ENCODE results near the gene TMEM131L.
A peak's percentile ranks its signal among the peaks of the same experiment; 100 is the strongest.
"Not testable (repeated sequence)": the region's sequence is repeated elsewhere in the genome, so short reads cannot be mapped to it uniquely, and the experiment has no call there.

TMEM131L gene

DNA sequence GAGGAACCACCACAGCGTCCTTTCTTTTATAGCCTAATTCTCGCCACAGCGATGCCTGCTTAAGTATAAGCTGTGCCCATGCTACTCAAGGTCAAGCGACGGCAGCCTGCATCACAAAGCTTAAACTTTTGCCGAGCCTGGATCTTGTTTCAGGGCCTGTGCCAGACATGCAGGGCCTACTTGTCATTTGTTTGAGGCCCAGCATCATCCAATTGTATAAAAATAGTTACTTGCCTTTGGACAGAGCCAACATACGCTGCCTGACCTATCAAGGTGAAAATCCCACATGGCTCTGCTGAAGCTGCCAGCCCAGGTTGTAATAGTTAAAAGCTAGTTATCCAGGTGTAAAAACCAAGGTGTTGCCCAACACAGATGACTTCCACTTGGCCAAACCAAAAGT, 107.1 kb downstream of the TMEM131L start:
- no peak for DNase-seq (ENCODE audit: low read depth in 3 of 3)

DNA sequence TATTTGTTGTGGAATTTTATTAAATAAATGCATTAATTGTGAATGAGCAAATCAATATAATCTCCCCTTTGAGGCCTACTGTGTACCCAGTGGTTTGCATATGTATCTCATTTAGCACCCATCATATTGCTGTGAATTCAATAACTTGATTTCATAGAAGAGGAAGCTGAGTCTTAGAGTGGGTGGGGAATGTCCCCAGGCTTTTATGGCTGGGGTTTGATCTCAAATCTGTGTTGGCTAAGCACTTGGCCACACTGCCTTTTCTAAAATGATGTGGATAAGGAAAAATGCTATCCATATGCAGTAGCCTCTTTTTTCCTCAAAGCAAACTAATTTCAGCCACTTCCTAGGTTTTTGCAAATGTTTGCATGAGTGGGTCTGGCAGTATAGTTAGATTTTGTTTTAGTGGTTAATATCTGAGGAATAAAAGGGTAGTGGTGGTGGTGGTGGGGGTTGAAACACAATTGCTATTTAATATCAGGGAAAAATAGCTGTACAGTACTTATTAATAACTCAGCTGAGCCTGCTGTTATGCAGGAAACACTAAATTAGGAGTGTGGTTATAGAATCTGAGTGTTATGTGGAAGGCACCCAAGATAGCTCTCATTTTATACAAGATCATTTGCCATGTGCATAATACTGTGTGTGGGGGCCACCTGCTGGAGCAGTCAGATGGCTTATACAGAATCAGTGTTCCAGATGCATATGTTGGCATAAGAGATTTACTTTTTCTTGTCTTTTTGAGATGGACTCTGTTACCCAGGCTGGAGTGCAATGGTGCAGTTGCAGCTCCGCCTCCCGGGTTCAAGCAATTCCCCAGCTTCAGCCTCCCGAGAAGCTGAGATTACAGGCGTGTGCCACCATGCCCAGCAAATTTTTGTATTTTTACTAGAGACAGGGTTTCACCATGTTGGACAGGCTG, 108.0 kb downstream of the TMEM131L start:
- DNase-seq (ENCODE audit: low read depth in 3 of 3): peak in 2 of 3 experiments; percentile 32 to 41

- DNase-seq (ENCODE audit: low read depth in 3 of 3): no peak
Measured at GRCh38 chr4:153576443-153576774, 110.2 kb downstream of the TMEM131L start.

- DNase-seq (ENCODE audit: low read depth in 3 of 3): no peak
Measured at GRCh38 chr4:153577053-153577452, 110.9 kb downstream of the TMEM131L start.

- no peak for DNase-seq (ENCODE audit: low read depth in 3 of 3)
Measured at GRCh38 chr4:153579410-153579809, 113.2 kb downstream of the TMEM131L start.

DNA sequence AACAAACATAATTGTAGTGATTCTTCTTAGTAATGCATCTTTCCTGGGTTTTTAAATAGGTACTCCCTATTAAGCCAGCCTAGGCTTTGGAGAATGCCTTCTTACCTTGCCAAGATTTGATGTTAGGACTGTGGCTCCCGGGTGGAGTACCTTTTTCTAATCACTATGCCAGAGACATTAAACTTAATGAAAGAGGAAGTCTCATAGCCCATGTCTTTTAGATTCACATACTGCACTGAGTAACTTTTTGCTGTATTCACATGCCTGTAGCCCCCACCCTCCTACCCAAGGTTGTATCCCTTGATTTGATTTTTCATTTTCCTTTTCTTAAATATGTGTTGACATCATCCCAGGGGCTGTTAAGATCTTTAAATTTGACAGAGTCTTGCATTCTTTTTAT, 113.7 kb downstream of the TMEM131L start:
- DNase-seq (ENCODE audit: low read depth in 3 of 3): no peak

- DNase-seq (ENCODE audit: low read depth in 3 of 3): no peak
Measured at GRCh38 chr4:153582954-153583702, 117.0 kb downstream of the TMEM131L start.

DNA sequence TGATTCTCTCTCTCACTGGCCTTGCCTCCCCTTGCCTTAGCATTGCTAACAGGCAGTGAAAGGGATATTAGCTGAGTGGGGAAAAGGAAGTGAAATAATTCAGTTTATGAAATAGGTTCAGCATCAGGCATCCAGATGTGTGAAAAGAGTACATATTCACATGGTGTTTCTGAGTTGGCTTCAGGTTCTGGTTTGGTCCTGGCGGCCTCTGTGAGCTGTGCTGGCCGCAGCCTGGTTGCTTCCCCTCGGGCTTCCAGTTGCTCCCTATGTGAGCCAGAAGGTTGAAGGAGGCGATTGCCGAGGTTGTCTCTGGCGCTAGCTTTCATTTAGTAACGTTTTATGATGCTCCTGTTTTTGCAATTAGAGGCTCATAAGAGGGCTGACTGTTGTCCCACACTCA, 118.9 kb downstream of the TMEM131L start:
- no peak for DNase-seq (ENCODE audit: low read depth in 3 of 3)

DNA sequence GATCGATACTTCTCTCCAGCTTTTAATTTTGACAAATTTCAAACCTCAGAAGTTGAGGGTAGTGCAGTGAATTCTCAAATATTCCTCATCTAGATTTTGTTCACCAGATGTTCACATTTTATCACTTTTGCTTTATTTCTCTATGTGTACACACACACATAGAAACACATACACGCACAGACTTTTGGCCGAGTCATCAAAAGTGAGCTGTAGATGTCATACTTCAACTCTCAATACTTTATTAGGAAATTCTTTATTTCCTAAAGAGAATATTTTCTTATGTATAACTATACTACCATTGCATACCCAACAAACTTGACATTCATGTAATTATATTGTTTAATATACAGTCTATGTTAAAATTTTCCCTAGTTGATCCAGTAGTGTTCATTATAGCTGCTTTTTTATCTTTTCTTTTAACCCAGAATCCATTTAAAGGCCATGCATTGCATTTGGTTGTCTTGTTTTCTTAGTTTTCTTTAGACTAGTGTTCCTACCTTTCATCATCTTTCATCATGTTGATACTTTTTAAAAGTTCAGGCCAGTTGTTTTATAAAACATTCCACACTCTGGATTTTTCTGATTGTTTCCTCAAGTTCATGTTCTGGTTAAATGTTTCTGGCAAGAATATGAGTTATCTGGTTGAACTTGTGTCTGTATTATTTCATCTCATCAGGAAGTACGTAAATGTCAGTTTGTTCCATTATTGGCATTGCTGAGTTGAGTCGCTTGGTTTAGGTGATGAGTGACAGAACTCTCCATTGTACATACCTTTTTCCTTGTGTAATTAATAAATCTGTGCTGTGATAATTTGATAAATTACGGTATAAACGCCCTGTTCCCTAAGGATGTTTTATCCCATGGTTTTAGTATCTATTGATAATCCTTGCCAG, 123.8 kb downstream of the TMEM131L start:
- no peak for DNase-seq (ENCODE audit: low read depth in 3 of 3)

GRCh38 chr4:153591441-153591840, 125.3 kb downstream of the TMEM131L start:
- DNase-seq (ENCODE audit: low read depth in 3 of 3): no peak

GRCh38 chr4:153592064-153592463, 125.9 kb downstream of the TMEM131L start:
- no peak for DNase-seq (ENCODE audit: low read depth in 3 of 3)

DNA sequence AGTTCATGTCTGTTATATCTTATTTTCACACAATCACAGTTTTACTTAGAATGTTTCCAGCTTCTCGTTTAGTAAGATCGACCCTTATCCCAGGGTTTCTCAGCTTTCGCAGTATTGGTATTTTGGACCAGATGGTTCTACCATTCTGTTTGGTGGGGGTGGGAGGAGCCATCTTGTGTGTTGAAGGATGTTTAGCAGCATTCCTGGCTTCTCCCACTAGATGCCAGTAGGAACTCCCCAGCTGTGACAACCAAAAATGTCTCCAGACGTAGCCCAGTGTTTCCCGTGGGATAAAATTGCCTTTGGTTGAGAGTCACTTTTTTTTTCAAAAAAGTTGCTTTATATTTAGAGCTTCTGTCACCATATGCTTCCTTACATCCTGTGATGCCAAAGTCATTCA, 127.0 kb downstream of the TMEM131L start:
- no peak for DNase-seq (ENCODE audit: low read depth in 3 of 3)

GRCh38 chr4:153594210-153594609, 128.1 kb downstream of the TMEM131L start:
- DNase-seq (ENCODE audit: low read depth in 3 of 3): no peak

- no peak for DNase-seq (ENCODE audit: low read depth in 3 of 3)
Measured at GRCh38 chr4:153595894-153596601, 129.9 kb downstream of the TMEM131L start.

DNA sequence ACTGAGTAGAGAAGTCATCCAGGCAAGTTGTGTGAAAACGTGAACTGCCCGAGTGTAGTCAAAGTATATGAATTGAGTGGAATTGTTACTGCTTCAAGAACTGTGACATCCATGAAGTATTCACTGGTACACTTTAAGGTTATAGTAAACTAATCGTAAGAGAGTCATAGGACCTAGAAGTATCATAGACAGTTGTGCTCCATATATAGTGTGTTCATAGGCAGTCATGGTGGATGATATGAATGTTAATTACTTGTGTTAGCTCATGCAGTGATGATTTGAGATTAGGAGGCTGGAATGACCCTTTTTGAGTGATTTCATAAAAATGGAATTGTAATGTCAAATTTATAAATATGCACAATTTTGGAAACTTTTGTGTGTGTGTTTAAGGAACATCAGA, 136.6 kb downstream of the TMEM131L start:
- DNase-seq (ENCODE audit: low read depth in 3 of 3): no peak

- peak in 2 of 3 experiments; percentile 20 to 30 for DNase-seq (ENCODE audit: low read depth in 3 of 3)
Measured at GRCh38 chr4:153603258-153603657, 137.1 kb downstream of the TMEM131L start.

DNA sequence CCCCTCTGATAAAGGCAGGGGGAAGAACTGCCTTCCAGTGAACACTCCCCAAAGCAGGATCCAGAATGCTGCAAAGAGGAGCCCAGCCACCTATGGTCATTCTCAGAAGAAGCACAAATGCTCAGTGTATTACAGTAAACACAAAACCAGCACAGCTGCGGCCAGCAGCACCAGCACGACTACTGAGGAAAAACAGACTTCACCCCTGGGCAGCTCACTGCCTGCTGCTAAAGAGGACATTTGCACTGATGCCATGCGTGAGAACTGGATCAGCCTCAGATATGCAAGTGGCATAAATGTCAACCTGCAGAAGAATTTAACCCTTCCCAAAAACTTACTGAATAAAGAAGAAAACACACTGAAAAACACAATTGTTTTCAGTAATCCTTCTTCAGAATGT, 137.7 kb downstream of the TMEM131L start:
- DNase-seq (ENCODE audit: low read depth in 3 of 3): no peak

GRCh38 chr4:153609070-153609469, 142.9 kb downstream of the TMEM131L start:
- DNase-seq (ENCODE audit: low read depth in 3 of 3): not testable (repeated sequence)

GRCh38 chr4:153610623-153611376, 144.6 kb downstream of the TMEM131L start:
- DNase-seq (ENCODE audit: low read depth in 3 of 3): no peak

DNA sequence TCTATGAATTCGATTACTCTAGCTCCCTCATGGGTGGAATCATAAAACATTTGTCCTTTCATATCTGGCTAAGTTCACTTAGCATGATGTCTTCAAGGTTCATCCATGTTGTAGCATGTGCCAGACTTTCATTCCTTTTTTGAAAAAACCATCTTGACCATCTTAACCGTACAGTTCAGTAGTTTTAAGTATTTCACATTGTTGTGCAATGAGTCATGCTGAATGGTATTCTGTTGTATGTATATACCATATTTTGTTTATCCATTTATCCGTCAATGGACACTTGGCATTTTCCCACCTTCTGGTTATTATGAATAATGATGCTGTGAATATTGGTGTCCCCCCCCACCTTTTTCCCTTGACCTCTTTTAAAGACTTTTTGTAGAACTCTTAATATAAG, 145.5 kb downstream of the TMEM131L start:
- DNase-seq (ENCODE audit: low read depth in 3 of 3): no peak

DNA sequence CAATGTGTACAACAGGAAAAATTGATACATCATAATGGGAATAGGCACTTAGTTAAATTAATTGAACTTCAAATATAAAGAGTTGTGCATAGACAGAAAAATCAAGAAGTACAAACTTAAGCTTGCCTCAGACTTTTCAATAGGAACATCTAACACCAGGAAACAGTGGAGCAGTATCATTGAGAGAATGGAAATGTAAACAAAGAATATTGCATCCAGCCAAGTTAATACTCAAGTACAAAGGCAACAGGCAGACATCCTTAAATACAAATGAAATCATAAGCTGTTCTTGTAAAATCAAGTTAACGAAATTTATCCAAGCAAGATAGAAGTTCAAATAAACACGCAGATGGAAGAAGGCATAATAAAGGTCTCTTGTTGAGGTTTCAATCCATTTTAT, 146.7 kb downstream of the TMEM131L start:
- no peak for DNase-seq (ENCODE audit: low read depth in 3 of 3)
